Lower leg skin (tissue), 4 donors: ENCODE results near the gene DIS3L2. TPM values are rescaled to one million over a fixed set of nuclear protein-coding genes. Genes with fewer than 3 reads are reported as not detected.

Source experiments
- DNase-seq, 2 donors: peaks; one replicate each; pipeline ENCODE4 v3.0.0-alpha.2; 2019; ENCODE audit warnings: low spot score in 2 of 2
- H3K4me3 ChIP-seq: fragments of 200-600 bp; sonication (generic); 2 replicates; pipeline ENCODE4 v1.5.1; 2017; ENCODE audit warnings: mild to moderate bottlenecking, low read depth; ENCODE audit not compliant: poor library complexity, severe bottlenecking
- CTCF ChIP-seq, 3 donors: fragments of 450-650 bp; IDR thresholded peaks; one replicate each; pipeline ENCODE4 v1.5.1; 2016; ENCODE audit warnings: antibody characterized with exemption in 3 of 3, mild to moderate bottlenecking in 3 of 3, moderate library complexity in 2 of 3
- POLR2A ChIP-seq, 2 donors: fragments of 450-650 bp; IDR thresholded peaks; one replicate each; pipeline ENCODE4 v1.6.1; 2016 to 2017; ENCODE audit warnings: antibody characterized with exemption in 2 of 2, mild to moderate bottlenecking in 1 of 2, moderate library complexity in 1 of 2
- WGBS, 2 donors: methylation state at CpG; one replicate each; pipeline ENCODE4 v1.1.5; 2018; 5-methylcytosine and 5-hydroxymethylcytosine counted together
- intact Hi-C: fragments of 100-400 bp; cut with DNase I; formaldehyde crosslinking; loops from one replicate; pipeline ENCODE4 v1.15.0; 2023; ENCODE audit warnings: low total_unique reads
- total RNA-seq, 4 donors: library from RNA; depleted of rRNA; stranded (reverse); fragments of >200 nt; gene quantifications; one replicate each; pipeline ENCODE4 v1.1.0, GENCODE V29; 2016

DIS3L2 gene
- total RNA-seq, 4 donors from 2014 or later, result 26.4 to 39.0 (median 34.4) TPM

- TF ChIP-seq POLR2A (IDR thresholded peaks at IDR 0.05) (no peak), CTCF (IDR thresholded peaks at IDR 0.05) (no peak)
- no peak overlapping the region for H3K4me3 ChIP-seq
- WGBS, 2 donors, result 55 to 65% methylated on average over 4 of the region's 4 CpGs
- DNase-seq, result no peak
- intact Hi-C loops, result no loop called here
Observed at GRCh38 chr2:231966886-231967285, 5.4 kb downstream of the DIS3L2 start.

- TF ChIP-seq POLR2A (IDR thresholded peaks at IDR 0.05), result no peak
- no peak for TF ChIP-seq CTCF (IDR thresholded peaks at IDR 0.05)
- WGBS, 2 donors, result 90 to 93% methylated on average over 6 of the region's 6 CpGs
- intact Hi-C loops, result no loop called here
- no peak for DNase-seq
- no peak overlapping the region for H3K4me3 ChIP-seq
Observed at GRCh38 chr2:231968820-231969219, 7.3 kb downstream of the DIS3L2 start.

GRCh38 chr2:231970461-231970860, 8.9 kb downstream of the DIS3L2 start:
- 89 to 93% methylated on average over 3 of the region's 3 CpGs for WGBS, 2 donors
- no peak overlapping the region for H3K4me3 ChIP-seq
- intact Hi-C loops, result no loop called here
- TF ChIP-seq CTCF (IDR thresholded peaks at IDR 0.05), result no peak
- no peak for DNase-seq

GRCh38 chr2:231975001-231975400, 13.5 kb downstream of the DIS3L2 start:
- intact Hi-C loops, result no loop called here
- no peak overlapping the region for H3K4me3 ChIP-seq
- DNase-seq, result no peak
- TF ChIP-seq CTCF (IDR thresholded peaks at IDR 0.05) (no peak), POLR2A (IDR thresholded peaks at IDR 0.05) (no peak)
- 96 to 98% methylated on average over 2 of the region's 2 CpGs for WGBS, 2 donors

- DNase-seq, result no peak
- no peak overlapping the region for H3K4me3 ChIP-seq
- intact Hi-C loops, result no loop called here
- 85 to 88% methylated on average over 2 of the region's 2 CpGs for WGBS, 2 donors
- TF ChIP-seq CTCF (IDR thresholded peaks at IDR 0.05) (no peak), POLR2A (IDR thresholded peaks at IDR 0.05) (no peak)
Observed at GRCh38 chr2:231977430-231977829, 15.9 kb downstream of the DIS3L2 start.

- intact Hi-C loops, result no loop called here
- DNase-seq, result no peak
- no peak overlapping the region for H3K4me3 ChIP-seq
- WGBS, 2 donors, result 5 to 97% methylated on average over 1 of the region's 1 CpG
- no peak for TF ChIP-seq CTCF (IDR thresholded peaks at IDR 0.05)
- TF ChIP-seq POLR2A (IDR thresholded peaks at IDR 0.05), result no peak
Observed at GRCh38 chr2:231984992-231985391, 23.5 kb downstream of the DIS3L2 start.
